Measurements from ENCODE around the gene ARHGEF4. TPM values are rescaled to one million over a fixed set of nuclear protein-coding genes. Genes with fewer than 3 reads are reported as not detected.

The ARHGEF4 gene
- total and polyA plus RNA-seq, 2 donors (not counting 3 experiments of a cell fraction or from before 2014, with no cell fraction given) = not detected

- Histone ChIP-seq H3K27me3 (ENCODE audit: control insufficient read depth in 2 of 2, insufficient read depth in 2 of 2, low read length in 2 of 2) (no peaks in the 10 kb centered on the region), H3K4me1 (ENCODE audit: control insufficient read depth, extremely low read depth, insufficient read depth, low read length) (no peaks in the 10 kb centered on the region), H4K20me1 (replicated peaks; ENCODE audit: control insufficient read depth, extremely low read depth, insufficient read depth, low read length) (no peaks in the 10 kb centered on the region), H3K4me2 (ENCODE audit: insufficient read depth, low read length) (no peak overlapping the region), H3K4me3 (replicated peaks in 1 of 3; ENCODE audit: insufficient read depth in 1 of 3, low read depth in 1 of 3, low read length in 3 of 3) (no peak overlapping the region), H2AFZ (ENCODE audit: low read depth, low read length) (no peak overlapping the region), H3K36me3 (ENCODE audit: control insufficient read depth in 2 of 2, extremely low read depth in 1 of 2, insufficient read depth in 2 of 2, low read length in 2 of 2) (no peaks in the 10 kb centered on the region), H3K27ac (ENCODE audit: insufficient read depth, low read depth, low read length) (no peak overlapping the region), H3K9ac (replicated peaks; ENCODE audit: extremely low read depth, insufficient read depth, low read length) (no peak overlapping the region), H3K79me2 (ENCODE audit: control insufficient read depth, insufficient read depth, low read length) (no peaks in the 10 kb centered on the region), H3K9me3 (replicated peaks; ENCODE audit: control insufficient read depth, insufficient read depth, low read length) (no peaks in the 10 kb centered on the region), H3K9me1 (replicated peaks; ENCODE audit: control insufficient read depth, extremely low read depth, insufficient read depth, low read length) (no peaks in the 10 kb centered on the region)
- intact Hi-C loops (cut with micrococcal nuclease) (loop anchor here (10.0 kb wide), 1 partner anchor 253 kb away; no protein-coding TSS in a partner anchor), dilution Hi-C loops (cut with MboI; ENCODE audit: extremely low pct_ligation_motif_present, low sequenced_read_pairs) (no loop called here)
- TF ChIP-seq MAX (IDR thresholded peaks at IDR 0.05; ENCODE audit: insufficient read depth, insufficient read length) (no peak), CTCF (IDR thresholded peaks at IDR 0.05; ENCODE audit: extremely low read depth in 1 of 2, insufficient read depth in 1 of 2, low read depth in 1 of 2, low read length in 2 of 2) (no peak), EZH2 (IDR thresholded peaks at IDR 0.05; ENCODE audit: borderline replicate concordance, low read depth, low read length, severe bottlenecking) (no peak), POLR2A (IDR thresholded peaks at IDR 0.05; ENCODE audit: low read depth, low read length) (no peak)
- no TSS peak for BruUV-seq (replicated peaks)
- POLR2A ChIA-PET = no interaction called here
- FAIRE-seq (no peak), DNase-seq (ENCODE audit: low read depth, low spot score) (no peak)
- CTCF ChIA-PET = no interaction called here
Measured at GRCh38 chr2:130791617-130791939, 45.1 kb upstream of the ARHGEF4 start.

DNA sequence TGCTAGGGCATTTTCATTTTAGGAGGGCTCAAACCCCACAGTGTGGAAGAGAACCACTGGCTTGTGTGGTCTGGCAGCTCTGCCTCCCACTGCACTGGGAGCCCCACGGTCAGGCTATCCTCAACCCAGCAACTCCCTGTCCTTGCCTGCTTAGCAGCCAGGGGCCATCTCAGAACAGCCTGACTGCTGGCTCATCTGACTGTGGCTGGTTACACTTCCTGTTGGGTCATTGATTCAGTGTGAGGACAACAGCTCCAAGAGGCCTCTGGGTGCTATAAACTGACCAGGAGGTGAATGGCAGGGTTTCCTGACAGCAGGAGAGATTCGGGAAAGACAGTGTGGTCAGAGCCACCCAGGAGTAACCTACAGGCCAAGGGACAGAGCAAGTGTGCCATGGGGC is 41.3 kb upstream of the ARHGEF4 start:
- H3K79me2 ChIP-seq (ENCODE audit: control insufficient read depth, insufficient read depth, low read length) = no peaks in the 10 kb centered on the region
- peaks cover 0 to 3% of the 10 kb centered on the region in 2 experiments for H3K27me3 ChIP-seq (ENCODE audit: control insufficient read depth in 2 of 2, insufficient read depth in 2 of 2, low read length in 2 of 2)
- POLR2A ChIA-PET = no interaction called here
- H2AFZ ChIP-seq (ENCODE audit: low read depth, low read length) = no peak overlapping the region
- no peak overlapping the region for H3K27ac ChIP-seq (ENCODE audit: insufficient read depth, low read depth, low read length)
- H3K9ac ChIP-seq (replicated peaks; ENCODE audit: extremely low read depth, insufficient read depth, low read length) = no peak overlapping the region
- H3K9me1 ChIP-seq (replicated peaks; ENCODE audit: control insufficient read depth, extremely low read depth, insufficient read depth, low read length) = no peaks in the 10 kb centered on the region
- DNase-seq (ENCODE audit: low read depth, low spot score) (no peak), FAIRE-seq (no peak)
- no peaks in the 10 kb centered on the region for H3K9me3 ChIP-seq (replicated peaks; ENCODE audit: control insufficient read depth, insufficient read depth, low read length)
- BruUV-seq (replicated peaks) = no TSS peak
- CTCF ChIA-PET = interaction anchor here (0.9 to 6.5 kb wide), 3 partner anchors 79 to 125 kb away, joined by 4 to 141 read pairs (median 6); no protein-coding TSS in a partner anchor
- no peaks in the 10 kb centered on the region for H3K36me3 ChIP-seq (ENCODE audit: control insufficient read depth in 2 of 2, extremely low read depth in 1 of 2, insufficient read depth in 2 of 2, low read length in 2 of 2)
- dilution Hi-C loops (cut with MboI; ENCODE audit: extremely low pct_ligation_motif_present, low sequenced_read_pairs) (no loop called here), intact Hi-C loops (cut with micrococcal nuclease) (loop anchor here (5.0 to 10.0 kb wide), 3 partner anchors 42 to 307 kb away; partner anchors contain the start of gene ARHGEF4)
- no peak for TF ChIP-seq EZH2 (IDR thresholded peaks at IDR 0.05; ENCODE audit: borderline replicate concordance, low read depth, low read length, severe bottlenecking)
- no peak for TF ChIP-seq POLR2A (IDR thresholded peaks at IDR 0.05; ENCODE audit: low read depth, low read length)
- TF ChIP-seq JUN (IDR thresholded peaks at IDR 0.05; ENCODE audit: borderline replicate concordance, insufficient read depth, insufficient read length, low read depth) = no peak
- TF ChIP-seq FOS (IDR thresholded peaks at IDR 0.05; ENCODE audit: borderline replicate concordance, insufficient read depth, low read length) = no peak
- TF ChIP-seq GATA2 (IDR thresholded peaks at IDR 0.05; ENCODE audit: insufficient read depth, insufficient read length, low read depth, low read length) = no peak
- TF ChIP-seq MYC (IDR thresholded peaks at IDR 0.05; ENCODE audit: low read depth, low read length) = no peak
- H4K20me1 ChIP-seq (replicated peaks; ENCODE audit: control insufficient read depth, extremely low read depth, insufficient read depth, low read length) = no peaks in the 10 kb centered on the region
- no peak overlapping the region for H3K4me2 ChIP-seq (ENCODE audit: insufficient read depth, low read length)
- H3K4me3 ChIP-seq (replicated peaks in 1 of 3; ENCODE audit: insufficient read depth in 1 of 3, low read depth in 1 of 3, low read length in 3 of 3) = no peak overlapping the region
- H3K4me1 ChIP-seq (ENCODE audit: control insufficient read depth, extremely low read depth, insufficient read depth, low read length) = peaks cover 7% of the 10 kb centered on the region

All from endothelial cell of umbilical vein (primary cell).